CMK (cell line): ENCODE results near the gene PTTG2.

Experiments
- DNase-seq: peaks from one replicate; pipeline ENCODE4 v3.0.0-alpha.2; 2010; ENCODE audit warnings: low read depth

Gene PTTG2

DNA sequence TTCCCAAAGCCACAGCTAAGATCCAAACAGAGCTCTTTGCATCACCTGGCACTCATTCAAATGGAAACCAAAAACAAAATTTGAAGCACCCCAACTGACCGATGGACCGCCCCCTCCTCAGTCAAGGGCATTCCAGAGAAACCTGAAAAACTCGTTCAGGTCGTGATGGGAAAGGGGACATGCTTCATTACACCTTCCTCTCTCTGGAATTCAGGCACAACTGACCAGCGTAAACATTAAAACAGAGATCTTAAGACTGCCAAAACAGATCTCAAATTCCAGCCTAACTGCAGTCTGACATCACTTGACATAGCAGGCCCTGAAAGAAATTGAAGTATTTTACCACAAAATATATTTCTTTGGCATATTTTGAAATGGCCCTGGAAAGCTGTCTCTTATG lies 28.5 kb downstream of the PTTG2 start:
- no peak for DNase-seq

DNA sequence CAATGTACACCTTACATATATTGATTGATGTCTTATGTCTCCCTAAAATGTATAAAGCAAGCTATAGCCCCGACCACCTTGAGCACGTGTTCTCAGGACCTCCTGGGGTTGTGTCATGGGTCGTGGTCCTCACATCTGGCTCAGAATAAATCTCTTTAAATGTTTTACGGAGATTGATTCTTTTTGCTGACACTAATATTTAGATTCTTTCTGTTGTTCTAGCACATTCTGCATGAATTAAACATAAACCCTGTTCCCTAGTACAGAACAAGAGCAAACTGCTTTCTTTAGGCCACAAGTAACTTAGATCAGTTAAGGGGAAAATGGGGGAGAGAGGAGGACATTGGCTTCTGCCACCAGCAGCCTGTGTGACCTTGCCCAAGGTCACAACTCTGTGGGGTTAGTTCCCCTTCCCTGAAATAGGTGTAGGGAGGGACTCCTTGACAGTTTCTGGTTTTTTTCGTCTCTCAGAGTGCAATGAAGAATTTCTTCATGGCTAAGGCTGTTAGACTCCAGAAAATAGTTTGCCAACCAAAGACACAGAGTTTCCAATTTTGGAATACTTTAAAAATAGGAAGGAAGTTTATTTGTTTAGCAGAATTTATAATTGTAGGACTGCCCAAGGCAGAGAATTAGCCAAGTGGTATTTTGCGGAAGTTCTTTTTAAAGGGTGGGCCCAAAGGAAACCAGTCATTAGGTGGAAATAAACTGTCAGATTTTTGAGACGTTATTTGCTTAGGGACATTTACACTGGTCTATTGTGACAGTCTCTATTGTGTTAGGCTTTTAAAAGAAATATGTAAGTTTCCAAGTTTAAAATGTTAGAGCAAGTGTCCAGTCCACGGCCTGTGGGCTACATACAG lies 29.4 kb downstream of the PTTG2 start:
- no peak for DNase-seq

DNA sequence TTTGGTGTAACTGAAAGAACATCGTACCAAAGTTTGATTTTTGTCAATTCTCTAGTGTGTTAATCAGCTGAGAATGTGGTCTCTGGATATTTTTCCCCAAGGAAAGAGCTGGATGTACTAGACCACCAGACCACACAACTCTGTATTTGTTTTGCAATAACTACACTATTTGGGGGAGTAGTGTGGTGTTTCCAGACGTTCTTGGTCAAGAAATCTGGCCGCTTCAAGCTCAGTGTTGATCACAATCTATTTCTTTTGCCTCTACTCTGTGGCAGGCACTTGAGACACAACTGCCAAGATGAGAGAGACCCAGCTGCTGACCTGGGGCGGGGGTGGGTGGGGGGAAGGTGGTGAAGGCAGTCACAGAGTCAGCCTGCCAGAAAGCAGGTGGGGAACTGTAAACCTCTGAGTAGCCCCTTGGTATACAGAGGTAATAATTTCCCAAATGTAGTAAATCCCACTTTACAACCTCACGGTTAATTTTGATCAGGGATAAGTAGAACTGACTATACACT lies 30.6 kb downstream of the PTTG2 start:
- no peak for DNase-seq

DNA sequence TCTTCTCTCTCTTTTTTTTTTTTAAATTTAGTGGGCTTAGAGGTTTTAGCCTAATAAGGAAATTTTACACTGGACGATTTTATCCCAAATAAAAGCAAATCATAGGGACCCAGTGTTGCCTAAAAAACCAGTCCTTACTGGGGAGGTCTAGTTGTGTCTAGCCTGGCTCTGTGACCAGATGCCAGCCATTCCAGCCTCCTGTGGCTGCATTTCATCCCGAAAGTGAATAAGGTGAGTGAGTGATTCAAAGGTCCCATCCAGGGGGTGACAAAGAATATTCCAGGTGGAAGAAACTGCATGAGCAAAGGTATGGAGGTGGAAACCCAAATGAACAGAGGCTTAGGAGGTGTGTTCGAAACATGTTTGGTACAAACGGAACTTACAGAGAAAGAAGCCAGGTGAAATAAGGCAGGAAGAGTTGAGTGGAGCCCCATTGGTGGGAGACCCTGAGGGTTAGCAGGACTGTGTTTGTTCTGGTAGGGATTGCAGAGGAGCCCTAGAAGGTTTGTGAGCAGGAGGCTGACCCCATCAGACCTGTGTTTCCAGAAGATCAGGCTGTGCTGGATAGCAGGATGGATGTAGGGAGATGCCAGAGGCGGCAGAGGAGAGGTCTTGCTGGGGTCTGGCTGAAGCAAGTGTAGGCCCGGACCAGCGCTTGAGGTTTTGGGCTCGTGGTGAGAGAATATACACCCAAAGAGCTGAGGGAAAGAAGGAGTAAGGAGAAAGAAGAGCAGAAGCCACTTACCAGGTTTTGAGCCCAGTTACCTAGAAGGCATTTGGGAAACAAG lies 31.6 kb downstream of the PTTG2 start:
- DNase-seq = no peak

DNA sequence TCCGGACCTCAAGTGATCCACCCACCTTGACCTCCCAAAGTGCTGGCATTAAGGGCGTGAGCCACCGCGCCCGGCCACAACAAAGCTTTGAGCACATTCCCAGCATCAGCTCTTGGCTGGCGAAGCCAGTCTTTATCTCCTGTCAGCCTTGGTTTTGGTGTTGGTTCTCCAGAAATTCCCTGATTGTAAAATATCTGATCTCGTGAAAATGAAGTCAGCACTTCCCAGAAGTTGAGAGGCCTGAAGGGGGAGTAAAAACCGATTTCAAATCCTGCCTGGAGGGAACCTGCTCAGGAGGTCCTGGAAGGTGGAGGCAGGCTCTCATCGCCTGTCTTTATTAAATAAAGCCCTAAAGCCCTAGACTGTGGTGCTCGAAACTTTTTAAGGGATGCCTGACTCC lies 33.6 kb downstream of the PTTG2 start:
- no peak for DNase-seq

DNA sequence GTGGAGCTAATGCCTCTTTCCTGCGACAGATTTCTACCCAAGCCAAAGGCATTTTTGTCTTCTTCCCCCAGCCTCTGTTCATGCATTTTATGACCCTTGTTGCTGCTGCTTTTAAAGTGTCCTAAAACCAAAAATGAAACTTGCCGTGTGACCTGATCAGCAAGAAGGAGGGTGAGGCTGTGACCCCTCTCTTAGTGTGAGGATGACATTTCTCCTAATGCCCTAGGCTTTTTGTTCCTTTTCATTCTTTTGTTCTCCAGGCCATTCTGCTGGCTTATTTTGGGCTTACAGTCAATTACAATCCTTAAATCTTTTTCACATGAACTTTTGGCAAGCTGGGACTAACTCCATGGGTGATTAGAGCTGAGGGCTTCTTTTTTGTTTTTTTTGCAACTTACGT lies 34.4 kb downstream of the PTTG2 start:
- no peak for DNase-seq

DNA sequence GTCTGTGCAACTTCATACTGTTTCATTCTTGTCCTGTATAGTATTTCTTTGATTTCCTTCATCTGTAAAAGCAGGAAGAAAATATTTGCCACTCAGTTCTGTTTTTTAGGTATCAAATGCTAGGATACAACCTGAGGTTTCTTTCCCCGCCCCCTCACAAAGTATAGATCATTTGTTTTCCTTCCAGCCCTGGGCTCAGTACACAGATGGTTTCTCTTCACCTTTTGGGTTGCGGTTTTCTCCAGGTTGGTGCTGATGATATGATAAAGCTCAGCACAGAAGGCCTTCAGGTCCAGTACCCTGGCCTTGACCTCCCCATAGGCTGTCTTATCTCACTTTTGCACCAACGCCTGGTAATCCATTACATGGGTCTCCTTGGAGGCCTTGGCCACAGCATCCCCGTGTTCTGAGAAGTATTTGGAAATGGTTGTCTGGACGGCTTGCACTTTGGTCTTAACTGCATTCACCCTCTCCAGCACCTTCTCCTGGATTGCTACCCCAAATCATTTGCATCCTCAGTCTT lies 35.2 kb downstream of the PTTG2 start:
- no peak for DNase-seq

DNA sequence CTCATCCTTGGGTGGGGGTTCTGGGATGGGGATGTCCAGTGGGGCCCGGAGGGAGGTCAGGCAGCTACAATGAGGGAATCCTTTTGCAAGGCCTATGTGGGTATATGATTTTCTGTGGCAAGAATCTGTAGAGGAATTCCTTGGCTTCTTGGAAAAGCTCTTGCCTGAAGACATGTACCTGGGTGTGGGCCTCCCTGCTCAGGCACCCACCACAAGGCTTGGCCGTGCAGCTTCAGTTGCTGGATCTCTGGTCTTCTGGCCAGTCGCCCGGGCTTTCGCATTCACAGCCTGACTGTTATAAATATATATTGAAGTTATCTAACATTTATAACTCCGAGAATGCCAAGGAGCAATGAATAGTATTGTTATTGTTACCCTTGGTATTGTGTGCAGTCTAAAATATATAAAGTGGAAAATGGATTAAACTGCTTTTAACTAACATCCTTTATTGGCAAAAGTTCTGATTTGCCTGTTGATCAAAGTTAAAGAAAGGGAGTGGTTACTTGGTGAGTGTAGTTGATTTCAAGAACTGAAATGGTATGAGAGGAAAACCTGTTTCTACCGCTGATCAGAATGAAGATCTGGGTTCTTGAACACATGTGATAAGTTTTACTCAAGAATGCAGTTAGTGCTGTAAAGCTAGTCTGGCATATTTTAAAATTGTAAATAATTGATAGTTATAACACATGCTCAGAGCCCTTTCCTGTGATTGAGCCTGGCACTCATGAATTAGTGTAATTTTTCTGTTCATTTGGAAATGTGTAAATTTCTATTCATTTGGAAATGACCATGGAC lies 36.0 kb downstream of the PTTG2 start:
- DNase-seq = no peak

DNA sequence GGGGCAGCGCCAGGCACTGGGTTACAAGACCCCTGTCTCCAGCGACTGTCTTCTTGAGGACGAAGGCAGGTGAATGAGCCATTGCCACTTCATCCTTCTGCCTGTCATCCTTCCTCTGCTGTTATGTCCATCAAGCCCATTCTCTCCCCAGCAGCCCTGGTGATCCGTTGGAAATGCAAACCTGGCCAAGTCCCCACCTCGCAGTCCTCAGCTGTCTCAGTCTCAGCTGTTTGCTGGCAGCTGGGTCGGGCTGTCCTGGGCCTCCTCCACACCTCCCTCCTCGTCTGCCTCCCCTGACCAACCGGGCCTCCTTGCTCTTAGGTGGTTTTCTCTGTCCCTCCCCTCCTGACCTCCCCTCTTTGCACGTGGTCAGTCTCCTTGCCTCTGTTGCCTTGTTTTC lies 38.0 kb downstream of the PTTG2 start:
- no peak for DNase-seq

DNA sequence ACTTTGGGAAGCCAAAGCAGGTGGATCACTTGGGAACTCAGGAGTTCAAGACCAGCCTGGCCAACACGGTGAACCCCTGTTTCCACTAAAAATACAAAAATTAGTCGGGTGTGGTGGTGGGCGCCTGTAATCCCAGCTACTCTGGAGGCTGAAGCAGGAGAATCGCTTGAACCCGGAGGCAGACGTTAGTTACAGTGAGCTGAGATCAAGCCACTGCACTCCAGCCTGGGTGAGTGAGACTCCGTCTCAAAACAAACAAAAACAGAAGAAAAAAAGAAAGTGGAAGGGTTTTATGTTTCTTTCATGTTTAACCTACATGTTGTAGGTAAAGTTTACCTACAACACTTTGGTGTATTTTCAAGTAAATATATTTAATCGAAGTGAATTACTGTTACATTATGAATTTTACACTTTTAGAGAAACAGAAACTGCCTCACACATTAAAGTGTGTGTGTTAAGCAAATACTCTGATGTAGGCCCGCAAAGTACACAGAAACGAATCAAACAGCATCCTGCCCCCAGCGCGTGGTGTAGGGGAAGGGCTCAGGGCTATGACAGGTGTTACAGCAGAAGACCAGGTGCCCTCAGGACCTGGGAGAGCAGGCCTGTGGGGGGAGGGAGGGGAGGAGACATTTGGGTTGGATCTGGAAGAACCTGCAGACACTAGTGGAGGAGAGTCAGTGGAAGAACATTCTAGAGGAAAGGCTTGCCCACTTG lies 39.0 kb downstream of the PTTG2 start:
- DNase-seq = no peak

DNA sequence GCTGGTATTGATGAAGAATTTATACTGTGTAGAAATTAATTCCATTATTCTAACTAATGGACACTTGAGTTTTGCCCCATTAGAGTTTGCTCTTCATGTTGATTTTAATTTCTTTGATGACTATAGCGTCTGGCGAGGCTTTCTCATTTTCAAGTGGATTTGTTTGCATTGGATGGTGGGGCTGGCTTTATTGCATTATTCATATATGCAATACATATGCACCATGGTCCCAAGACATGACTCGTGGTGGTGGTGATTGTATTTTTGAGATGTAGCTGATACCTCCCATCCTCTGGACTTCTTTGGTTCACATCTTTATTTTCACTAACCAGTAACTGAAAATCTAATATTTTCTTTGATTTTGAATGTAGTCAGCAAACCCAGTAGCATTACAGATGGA lies 39.8 kb downstream of the PTTG2 start:
- DNase-seq = no peak

DNA sequence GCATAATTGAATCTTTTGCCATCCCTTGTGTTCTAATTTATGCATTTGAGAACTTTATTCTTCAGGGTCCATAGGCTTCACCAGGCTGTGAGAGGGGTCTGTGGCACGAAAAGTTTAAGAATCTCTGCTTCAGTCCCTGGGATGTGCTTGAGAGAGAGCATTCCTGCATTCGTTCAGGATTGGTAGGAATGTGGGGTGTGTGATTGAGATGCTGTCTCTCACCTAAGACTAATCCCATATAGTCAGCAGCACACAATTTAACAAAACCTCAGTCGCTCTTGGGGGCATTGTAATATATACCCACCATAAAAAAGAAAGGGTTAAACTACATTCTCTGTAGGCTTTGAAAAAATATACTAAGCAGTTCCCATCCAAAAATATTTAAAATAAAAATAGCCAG lies 41.7 kb downstream of the PTTG2 start:
- DNase-seq = no peak

DNA sequence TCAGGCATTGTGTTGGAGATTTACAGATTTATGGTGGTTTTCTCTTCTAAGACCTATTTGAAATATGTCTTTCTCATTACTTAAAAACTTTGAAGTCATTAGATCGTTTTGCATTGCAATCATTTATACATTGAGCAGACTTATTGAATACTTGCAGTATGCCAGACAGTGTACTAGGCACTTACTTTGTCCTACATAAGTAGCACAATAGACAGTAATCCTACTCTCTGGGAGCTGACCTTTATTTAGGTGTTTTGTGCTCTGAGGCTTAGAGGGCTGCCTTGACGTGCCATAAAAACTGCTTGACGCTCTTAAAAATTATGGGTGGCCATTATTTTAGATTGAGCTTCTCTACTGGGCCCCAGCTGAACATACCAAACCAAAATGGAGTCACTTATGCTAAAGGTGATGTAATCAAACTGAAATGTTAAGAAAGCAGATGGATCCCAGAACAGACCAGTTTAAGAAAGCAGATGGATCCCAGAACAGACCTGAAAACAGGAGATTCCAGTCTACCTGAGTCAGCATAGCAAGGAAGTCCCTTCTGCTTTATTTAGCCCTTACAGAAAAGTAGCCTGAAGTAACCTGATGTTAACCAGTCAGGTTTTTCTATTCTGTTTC lies 42.4 kb downstream of the PTTG2 start:
- DNase-seq = no peak

DNA sequence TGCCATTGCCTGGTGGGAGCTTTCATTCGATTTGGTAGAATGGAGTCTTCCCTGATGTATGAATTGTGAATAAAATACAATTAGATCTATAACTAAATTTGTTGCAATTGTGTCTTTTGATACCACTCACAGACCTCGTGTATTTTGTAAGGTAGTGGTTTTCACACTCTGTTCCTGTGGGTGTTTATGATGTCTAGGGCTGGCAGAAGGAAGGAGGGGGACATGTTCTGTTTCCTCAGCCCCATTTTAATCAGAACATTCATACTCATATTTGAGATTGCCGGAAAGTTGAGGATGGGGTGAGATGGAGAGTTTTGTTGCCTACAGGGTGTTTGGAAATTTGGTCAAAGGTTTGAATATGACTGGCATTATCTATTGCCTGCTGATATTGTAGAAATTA lies 42.9 kb downstream of the PTTG2 start:
- no peak for DNase-seq

DNA sequence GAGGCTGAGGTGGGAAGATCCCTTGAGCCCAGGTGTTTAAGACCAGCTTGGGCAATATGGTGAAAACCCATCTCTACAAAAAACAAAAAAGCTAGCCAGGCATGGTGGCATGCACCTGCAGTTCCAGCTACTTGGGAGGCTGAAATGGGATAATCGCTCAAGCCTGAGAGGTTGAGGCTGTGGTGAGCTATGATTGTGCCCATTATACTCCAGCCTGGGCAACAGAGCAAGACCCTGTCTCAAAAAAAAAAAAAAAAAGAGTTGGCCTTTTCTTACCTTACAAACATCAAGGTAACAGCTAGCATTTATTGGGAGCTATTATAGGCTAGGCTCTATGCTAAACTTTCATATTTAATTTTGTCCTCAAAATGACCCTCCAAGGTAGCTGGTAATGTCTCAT lies 43.4 kb downstream of the PTTG2 start:
- no peak for DNase-seq

DNA sequence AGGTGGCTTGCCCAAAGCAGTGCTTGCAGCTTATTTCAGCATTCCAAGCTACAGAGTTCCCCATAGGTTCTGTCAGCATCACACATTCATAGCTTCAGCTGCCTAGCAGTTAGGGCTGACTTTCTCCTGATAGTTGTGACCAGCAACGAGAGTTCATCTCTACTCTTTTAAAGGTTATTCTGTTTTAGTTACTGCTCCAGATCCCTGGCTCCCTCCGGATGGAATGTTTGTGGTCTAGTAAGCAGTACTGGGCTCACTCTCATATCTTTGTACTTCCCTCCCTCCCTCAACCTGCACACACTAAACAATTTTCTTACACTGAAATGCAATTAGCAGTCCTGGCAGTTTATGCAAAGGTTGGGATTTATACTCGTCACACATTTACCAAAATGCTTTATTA lies 43.9 kb downstream of the PTTG2 start:
- DNase-seq = no peak

DNA sequence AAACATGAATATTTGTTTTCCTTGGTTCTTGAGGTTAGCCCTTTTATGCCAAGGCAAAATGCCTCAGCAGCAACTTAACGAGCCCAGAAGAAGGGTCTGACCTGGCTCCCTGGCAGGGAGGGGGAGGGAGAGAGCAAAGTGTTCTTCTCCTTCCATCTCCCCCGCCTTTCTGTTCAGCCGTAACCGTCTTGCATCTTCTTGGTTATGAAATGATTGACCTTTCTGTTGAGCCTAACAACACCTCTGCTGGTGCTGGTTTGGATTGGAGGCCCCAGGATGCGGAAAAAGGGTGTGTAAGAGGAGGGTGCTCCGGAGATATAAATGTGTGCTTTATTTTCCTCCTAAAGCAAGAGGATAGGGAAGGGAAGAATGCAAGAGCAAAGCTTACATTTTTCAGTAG lies 44.7 kb downstream of the PTTG2 start:
- no peak for DNase-seq

DNA sequence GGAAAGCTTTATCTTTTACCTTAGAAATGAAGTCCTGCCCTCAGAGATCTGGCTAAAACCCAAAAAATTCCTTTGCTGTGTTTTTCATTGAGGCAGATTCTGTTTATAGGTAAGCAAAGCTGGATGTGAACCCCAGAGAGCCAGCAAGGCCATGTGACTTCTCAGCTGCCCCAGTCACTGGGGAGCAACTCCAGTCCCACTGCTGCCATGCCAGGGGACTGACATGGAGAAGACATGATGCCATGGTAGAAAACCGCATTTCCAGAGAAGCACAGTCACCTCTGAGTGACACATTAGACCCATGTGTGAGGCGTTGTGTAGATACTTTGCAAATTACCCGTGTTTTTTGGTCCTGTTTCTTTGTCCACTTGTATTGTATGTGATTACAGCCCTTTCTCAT lies 45.4 kb downstream of the PTTG2 start:
- DNase-seq = no peak

DNA sequence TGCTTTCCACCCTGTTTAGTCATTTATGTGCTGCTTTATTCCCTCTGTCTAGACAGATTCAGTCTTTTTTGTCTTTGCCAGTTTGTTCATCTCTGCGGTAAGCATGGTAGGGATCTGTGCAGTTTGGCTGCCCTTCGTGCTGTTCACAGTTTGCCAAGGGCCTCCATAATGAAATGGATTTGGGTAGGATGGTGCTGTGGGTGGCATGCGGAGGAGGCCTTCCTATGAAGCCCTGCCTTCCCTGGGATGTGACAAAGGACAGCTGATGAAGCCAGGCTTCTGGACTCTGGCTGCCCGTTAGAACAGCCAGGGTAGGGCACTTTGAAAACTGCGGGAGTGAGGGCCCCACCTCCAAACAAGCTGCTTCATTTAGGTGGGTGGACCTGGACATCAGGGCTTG lies 47.4 kb downstream of the PTTG2 start:
- DNase-seq = no peak

DNA sequence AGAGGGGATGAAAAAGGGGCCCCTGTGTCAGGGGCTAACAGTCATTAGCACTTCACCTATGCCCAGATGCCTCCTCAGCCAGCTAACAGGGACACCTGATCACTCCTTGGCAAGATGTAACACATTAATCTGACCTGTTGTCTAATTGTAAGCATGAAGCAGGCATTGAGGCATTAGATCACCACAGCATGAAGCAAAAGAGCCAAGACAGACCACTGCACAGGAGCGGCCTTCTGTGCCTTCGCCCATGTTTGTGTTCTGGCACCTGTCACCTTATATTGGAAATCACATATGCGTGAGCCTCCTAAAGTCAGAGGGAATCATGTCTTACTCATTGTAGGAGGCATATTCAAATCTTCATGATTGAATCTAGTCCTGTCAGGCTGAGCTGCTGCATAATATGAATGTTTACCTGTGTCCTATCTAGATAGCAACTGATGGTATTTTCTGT lies 48.4 kb downstream of the PTTG2 start:
- DNase-seq = no peak

DNA sequence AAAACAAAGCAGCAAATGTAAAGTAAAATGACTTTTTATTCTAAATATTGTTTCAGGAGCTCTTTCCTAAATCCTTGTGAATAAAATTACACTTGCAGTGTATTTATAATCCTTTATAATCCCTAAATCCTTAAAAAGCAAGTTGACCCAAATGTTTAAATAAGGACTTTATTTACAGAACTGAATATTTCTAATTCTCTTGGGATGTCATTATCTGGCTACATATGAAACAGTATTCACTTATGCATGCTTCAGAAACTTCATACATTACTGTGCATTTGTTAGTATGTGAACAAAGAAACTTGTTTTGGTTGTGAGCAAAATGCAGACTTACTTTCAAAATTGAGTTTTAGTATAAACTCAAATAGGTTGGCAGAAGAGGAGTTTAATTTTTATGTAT lies 49.2 kb downstream of the PTTG2 start:
- no peak for DNase-seq
